ENCODE measurements around the gene CEP83.
"Not testable (repeated sequence)": the region's sequence is repeated elsewhere in the genome, so short reads cannot be mapped to it uniquely, and the experiment has no call there.

CEP83 gene

DNA sequence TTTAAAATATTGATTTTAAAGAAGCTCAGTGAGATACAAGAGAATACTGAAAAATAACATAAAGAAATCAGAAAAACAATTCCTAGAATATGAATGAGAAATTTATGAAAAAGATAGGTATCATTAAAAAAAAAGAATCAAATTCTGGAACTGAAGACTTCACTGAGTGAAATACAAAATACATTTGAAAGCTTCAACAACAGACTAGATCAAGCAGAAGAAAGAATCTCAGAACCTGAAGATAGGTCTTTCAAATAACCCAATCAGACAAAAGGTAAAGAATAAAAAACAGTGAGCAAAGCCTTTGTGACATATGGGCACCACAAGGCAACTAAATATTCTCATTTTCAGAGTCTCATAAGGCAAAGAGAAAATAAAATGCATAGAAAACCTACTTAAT is 29.4 kb downstream of the CEP83 start:
- no peak for DNase-seq (ENCODE audit: low read depth)

DNA sequence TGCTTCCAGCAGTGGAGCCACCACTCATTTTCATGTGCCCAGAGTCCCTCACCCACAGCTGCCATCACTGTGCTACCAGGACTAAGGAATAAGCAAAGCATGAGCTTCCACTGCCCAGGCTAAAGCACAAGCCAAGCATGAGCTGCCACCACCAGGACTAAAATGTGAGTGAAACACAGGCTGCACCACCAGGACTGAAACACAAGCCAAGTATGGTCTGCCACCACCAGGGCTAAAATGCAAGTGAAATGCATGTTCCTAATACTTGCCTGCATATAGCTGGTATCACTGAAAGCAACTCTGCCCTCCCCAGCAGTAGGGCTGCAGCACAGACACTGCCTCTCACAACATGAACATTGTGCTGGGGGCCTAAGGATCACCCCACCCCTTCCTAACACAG is 30.0 kb downstream of the CEP83 start:
- peak; percentile 43 for DNase-seq (ENCODE audit: low read depth)

DNA sequence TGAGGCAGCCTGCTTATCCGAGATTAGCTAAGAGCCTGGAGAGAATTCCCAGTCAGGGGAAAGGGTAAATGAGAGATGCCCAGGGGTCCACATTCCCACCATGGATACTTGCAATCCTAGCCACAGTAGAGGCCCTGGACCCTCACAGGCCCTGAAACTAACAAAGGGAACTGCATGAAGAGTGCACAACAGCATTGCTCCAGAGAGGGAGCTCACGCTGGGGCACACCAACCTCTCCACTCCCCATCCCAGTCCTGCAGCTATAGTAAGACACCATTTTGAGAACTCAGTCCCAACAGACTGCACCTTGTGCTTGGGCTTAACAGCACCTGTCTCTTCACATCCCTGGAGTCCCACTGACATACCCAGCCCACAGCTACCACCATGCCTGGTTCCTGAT is 30.5 kb downstream of the CEP83 start:
- no peak for DNase-seq (ENCODE audit: low read depth)

DNA sequence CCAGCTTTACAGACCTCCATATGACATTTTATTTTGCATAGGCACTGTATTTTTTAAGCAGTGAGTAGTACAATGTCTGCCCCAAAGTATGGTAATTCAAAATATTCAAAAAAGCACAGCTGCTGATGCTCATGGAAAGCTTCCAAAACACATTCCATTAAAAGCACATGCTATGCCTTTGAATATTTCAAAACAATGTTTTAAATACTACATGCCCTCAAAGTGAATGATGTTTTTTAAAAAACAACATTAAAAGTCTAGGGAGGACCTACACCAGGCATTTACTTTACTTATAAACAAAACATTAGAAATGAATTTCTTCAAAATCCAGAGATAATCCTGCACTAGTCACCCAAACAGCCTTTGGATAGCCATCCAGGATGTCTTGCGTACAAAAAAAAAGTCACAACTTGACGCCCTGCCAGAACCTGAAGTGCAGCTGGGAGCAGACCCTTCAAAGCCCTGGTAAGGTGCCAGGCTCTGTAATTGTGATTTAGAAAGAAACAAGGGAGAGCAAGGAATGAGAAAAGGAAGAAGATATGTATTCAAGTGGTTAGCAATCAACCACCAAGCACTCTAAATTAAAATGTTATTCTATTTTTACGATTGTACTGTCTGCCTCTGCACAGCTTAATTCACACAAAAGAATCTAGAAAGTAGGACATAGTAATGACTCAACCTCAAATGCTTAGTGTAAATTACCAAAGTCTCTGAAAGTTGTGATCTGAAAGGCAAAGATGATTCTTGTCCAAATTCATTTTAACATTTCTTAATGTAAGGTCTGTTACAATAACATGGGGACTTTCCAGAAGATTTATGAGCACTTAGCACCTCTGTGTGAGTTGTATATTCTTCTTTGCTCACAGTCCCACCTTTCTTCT is 31.9 kb downstream of the CEP83 start:
- DNase-seq (ENCODE audit: low read depth): peak; percentile 81

DNA sequence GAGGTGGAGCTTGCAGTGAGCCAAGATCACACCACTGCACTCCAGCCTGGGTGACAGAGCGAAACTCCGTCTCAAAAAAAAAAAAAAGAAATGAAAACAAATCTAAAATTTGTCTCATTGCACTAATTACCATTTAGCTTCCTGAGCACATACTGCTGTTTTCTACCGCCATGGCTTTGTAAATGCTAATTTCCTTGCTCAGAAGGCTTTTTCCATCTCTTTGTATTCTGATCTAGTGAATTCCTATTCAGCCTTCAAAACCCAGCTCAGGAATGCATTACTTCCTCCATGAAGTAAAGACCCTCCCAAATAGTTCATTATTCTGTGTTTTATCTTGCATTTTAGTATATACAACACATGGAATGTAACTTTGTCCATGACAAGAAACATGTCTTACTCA is 33.6 kb downstream of the CEP83 start:
- DNase-seq (ENCODE audit: low read depth): no peak

DNA sequence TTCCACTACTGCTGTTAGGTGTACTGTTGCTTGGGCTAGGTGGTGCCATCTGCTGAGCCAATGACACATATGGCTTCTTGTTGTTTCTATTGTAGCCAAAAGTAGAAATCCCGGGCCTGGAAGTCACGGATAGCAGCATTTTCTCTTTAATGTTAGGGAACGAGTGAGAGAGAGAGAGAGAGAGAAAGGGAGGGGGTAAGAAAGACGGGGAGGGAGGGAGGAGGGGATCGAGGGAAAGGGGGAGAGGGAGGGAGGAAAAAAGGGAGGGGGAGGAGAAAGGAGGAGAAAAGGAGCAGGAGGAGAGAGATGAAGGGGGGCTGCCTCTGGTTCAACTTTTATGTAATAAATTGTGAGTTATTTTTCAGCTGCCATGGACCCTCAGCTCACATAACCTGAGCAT is 34.8 kb downstream of the CEP83 start:
- peak; percentile 46 for DNase-seq (ENCODE audit: low read depth)

DNA sequence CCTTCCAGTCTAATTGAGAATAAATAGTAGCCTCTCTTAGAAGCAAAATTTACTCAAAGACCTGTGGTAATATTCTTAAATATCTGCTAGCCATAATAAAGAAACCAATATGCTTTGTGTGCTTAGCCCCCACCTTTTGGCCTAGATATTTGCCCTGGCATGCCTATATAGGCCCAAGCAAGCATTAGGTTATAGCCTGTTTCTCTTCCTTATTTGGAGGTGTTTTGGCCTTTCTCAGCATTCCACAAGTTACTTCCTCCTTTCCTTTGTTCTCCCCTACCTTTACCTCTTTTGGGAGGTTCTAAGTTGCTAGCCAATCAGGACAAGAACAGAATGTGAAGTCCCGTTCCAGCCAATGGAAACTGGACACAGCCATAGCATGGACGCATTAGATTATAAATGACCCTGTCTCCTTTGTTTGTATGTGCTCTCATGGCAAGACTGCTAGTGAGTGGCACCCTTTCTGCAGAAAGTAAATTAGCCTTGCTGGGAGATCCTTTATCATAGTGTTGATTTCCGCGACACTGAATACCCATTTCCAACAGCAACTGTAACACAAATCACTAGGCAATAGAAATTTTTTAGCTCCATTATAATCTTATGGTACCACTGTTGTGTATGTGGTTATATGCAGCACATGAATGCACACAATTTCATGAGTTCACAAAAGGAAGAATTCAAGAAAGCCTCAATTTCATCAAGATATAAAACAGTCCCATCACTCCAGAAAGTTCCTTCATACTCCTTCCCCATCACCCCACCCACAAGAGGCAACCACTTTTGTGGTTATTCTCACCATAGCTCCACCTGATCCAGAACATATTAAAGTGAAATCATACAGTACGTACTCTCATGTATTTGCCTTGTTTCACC is 37.6 kb downstream of the CEP83 start:
- no peak for DNase-seq (ENCODE audit: low read depth)

DNA sequence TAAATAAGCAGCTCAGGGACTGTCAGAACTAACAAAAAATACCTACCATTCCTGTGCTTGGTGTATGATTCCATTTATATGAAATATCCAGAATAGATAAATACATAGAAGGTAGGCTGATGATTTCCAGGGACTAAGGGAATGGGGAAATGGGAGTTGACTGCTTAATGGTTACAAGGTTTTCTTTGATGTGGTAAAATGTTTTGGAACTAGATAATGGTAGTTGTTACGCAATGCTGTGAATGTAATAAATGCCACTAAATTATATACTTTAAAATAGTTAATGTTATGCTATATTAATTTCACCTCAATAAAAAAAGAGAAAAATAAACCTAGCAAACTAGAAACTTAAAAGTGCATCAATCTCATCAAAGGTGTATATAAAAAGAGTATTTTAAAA is 41.1 kb downstream of the CEP83 start:
- DNase-seq (ENCODE audit: low read depth): no peak

DNA sequence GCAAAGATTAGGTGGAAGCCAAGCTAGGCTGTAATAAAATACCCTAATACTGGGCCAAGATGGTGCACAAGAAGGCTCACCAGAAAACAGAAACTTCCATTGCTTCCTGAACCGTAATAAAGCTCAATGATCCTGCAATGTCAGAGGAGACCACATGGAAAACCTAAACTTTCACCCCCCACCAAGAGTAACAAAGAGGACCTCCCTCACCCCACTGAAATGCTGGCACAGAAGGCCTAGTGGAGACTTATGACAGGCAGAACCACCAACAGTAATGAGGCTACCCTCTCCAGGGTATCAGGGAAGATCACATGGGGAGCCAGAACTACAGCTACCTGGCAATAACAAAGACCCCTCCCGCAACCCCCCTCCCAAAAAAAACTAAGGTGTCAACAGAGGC is 43.1 kb downstream of the CEP83 start:
- DNase-seq (ENCODE audit: low read depth): no peak

DNA sequence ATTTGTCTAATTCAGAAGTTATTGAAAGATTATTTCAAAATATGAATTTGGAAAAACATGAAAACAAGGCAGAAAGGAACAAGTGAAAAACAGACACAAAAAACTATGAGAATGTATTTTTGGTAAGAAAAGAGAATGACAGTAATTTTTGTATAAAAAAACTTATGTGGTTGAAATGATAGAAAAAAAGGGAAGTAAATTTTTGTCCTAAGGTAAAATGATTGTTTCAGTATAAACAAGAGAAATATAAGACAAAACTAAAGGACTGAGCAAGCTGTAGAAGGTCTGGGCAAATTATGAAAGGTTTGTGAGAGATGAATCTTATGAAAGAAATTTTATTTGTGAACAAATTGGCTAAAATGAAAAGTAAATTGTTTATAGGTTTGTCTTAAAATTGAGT is 44.6 kb downstream of the CEP83 start:
- no peak for DNase-seq (ENCODE audit: low read depth)

DNA sequence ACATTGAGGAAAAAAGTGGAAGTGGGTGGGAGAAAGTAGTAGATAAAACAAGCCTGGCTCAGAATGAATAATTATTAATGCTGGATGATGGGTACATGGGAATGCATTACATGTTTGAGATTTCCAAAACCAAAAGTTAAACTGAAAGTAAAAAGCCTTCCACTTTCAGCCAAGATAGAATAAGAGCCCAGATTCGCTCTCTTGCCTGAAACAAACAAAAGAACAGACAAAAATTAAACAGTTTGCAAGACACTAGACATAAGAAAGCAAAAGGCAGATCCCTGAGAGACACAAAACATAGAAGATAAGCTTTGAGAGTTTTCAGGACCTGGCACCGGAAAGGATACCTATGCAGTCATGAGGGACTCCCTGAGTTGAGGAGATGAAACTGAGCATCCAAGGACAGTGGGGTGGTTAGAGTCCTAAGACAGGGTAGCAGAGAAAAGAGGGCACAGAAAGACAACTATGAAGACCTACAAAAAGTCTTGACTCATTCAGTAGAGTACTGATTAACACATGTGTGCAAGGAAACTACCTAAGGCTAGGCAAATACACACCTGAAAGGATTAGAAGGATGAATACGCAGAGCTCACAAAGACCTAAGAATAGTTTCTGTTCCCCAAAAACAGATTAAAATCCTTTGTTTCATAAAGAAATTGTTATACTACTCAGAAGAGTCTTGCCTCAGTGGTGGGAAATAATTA is 54.1 kb downstream of the CEP83 start:
- DNase-seq (ENCODE audit: low read depth): peak; percentile 2

DNA sequence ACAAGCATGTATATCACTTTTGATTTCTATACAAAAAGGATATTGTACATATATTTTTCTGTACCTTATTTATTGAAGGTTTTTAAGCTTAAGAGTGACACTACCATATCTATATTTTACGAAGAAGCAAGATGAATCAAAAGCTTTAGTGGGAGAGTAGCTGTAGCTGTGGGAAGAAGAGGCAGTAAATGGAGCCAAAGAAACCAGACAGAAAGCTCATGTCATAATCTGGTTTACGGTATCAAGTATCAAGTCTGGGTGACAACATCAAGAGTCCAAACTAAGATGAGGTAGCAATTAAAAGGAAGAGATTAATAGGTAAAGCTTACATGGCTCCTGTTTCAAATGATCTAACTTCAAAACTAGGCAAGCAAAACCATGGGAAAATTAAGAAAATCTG is 54.8 kb downstream of the CEP83 start:
- no peak for DNase-seq (ENCODE audit: low read depth)

DNA sequence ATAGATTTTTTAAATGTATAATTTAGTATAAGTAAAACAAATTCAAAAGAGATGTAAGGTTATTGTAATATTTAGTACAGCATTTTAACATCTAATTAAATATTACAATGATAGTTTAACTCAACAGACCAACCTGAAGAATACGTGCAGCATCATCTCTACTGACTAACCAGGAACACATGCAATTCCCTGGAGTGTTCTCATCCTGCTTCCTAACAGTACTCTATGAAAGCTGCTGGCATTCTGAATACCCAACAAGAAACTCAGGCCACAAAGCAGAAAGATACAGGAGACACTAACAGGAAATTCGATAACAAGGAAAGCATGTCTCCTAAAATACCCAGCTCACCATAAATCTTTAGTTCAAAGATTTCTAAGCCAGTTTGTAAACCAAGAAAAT is 58.3 kb downstream of the CEP83 start:
- DNase-seq (ENCODE audit: low read depth): peak; percentile 11

DNA sequence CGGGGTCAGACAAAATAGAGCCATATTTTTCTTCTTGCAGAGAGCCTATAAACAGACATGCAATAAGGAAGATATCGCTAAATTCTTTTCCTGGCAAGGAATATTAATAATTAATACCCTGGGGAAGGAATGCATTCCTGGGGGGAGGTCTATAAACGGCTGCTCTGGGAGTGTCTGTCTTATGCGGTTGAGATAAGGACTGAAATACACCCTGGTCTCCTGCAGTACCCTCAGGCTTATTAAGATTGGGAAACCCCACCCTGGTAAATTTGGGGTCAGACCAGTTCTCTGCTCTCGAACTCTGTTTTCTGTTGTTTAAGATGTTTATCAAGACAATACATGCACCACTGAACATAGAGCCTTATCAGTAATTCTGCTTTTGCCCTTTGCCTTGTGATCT is 61.0 kb downstream of the CEP83 start:
- DNase-seq (ENCODE audit: low read depth): not testable (repeated sequence)

DNA sequence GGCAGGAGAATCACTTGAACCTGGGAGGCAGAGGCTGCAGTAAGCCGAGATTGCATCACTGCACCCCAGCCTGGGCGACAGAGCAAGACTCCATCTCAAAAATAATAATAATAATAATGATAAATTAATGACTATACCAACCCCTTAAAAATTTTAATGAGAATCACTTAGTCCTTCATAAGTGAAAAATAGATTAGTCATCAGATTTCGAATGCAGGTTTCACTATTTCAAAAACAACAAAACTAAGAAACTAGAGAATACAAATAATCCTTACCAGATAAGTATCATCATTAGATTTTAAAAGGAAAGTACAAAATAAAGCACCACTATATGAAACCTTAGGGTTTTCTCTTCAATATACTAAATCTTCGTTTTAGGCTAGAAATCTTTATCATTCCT is 62.3 kb downstream of the CEP83 start:
- no peak for DNase-seq (ENCODE audit: low read depth)

DNA sequence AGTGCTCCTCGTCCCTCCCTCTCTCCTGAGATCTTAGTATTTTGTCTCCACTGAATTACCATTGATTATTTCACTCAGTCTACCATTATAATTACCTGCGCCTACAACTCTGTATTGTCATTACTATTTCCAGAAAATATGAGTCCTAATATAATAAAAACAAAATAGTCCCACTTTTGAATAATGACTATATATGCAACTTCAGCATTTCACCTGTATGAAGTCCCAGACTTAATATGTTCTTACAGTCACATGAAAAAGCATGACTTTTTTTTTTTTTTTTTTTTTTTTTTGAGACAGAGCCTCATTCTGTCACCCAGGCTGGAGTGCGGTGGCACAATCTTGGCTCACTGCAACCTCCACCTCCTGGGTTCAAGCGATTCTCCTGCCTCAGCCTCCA is 63.7 kb downstream of the CEP83 start:
- DNase-seq (ENCODE audit: low read depth): not testable (repeated sequence)

DNA sequence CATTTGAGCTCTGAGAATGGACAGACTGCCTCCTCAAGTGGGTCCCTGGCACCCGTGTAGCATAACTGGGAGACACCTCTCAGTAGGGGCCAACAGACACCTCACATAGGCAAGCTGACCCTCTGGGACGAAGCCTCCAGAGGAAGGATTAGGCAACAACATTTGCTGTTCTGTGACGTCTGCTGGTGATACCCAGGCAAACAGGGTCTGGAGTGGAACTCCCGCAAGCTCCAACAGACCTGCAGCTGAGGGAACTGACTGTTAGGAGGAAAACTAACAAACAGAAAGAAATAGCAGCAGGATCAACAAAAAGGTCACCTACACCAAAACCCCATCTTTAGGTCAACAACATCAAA is 69.6 kb downstream of the CEP83 start:
- DNase-seq (ENCODE audit: low read depth): no peak

DNA sequence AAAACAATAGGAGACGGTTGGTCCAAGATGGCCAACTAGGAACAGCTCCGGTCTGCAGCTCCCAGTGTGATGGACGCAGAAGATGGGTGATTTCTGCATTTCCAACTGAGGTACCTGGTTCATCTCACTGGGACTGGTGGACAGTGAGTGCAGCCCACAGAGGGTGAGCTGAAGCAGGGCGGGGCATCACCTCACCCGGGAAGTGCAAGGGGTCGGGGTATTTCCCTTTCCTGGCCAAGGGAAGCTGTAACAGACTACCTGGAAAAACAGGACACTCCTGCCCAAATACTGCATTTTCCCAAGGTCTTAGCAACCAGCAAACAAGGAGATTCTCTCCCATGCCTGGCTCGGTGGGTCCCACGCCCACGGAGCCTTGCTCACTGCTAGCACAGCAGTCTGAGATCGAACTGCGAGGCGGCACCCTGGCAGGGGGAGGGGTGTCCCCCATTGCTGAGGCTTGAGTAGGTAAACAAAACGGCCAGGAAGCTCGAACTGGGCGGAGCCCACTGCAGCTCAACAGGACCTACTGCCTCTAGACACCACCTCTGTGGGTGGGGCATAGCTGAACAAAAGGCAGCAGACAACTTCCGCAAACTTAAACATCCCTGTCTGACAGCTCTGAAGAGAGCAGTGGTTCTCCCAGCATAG is 70.1 kb downstream of the CEP83 start:
- not testable (repeated sequence) for DNase-seq (ENCODE audit: low read depth)

DNA sequence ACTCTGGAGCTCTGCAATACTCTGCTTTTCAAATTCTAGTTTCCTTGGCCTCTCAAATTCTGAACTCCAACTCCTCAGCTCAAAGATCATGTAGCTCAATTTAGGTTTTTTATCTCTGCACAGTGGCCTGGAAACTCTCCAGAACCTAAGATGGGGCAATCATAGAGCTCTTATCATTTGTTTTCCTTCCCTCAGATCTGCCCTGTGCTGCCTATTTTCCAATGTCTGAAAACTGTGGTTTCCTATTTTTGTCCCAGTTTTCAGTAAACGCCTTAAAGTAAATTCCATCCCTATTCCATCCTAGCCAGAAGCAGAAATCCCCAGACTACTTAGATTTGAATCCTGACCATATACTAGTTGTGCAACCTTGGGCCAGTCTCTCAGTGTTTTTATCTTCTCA is 73.2 kb downstream of the CEP83 start:
- peak; percentile 74 for DNase-seq (ENCODE audit: low read depth)

DNA sequence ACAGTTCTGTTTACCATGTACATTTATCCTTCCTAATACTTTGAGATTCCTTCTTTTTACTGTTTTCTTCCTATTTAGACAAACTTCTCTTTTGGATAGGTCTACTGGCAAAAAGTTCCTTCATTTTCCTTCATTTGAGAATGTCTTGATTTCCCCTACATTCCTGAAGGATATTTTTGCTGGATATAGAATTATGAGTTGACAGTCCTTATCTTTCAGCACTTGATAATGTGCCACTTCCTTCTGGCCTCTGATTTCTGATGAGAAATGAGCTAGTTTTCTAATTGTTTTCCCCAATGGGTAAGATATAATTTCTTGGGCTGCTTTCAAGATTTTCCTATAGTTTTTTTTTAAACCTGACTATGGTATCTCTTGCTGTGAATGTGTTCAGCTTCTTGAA is 75.6 kb downstream of the CEP83 start:
- no peak for DNase-seq (ENCODE audit: low read depth)

DNA sequence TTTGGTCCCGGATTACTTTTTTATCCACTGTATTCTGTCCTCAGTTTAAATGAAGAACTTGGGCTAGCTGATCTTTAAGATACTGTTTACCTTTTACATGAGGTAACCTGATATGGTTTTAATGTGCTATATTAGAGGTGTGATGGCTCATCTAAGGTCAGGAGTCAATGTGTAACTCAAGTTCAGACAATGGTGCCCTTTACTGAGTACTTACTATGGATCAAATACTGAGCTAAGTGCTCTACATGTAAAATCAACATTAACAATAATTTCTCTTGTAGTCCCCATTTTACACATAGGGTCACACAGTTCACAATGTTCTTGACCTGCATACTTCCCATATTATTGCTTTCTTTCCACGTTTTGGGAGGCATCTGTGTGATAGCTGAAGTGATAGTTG is 79.2 kb downstream of the CEP83 start:
- DNase-seq (ENCODE audit: low read depth): no peak

DNA sequence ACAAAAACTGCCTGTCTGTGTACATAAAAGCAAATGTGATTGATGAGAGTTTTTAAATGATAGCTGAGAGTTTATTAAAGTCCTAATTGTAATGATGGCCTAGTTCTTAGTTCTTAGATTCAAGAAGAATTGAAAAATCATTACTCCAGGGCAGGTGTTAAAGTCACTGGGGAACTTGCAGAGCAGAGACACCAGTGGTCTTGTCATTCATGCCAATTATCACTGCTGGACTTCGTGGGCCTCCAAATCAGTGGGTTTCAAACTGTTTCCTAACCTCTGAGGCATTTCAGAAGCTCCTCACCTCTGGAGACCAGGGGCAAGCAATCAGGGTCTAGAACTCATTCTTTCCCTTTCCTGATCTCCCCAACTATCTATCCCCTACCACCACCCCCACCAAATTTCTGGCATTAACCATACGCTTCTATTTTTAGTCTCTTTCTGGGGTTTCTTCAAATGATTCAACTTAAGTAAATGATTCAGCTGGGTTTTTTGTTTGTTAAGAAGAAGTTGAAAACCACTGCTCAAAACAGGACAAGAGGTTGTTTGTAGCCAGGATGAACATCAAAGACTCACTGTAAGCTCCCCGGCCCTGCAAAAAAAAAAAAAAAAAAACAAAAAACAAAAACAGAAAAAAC is 80.1 kb downstream of the CEP83 start:
- no peak for DNase-seq (ENCODE audit: low read depth)

Data from EH (cell line).